Chondrocyte (in vitro differentiated cells): Measurements from ENCODE around the gene NDFIP1. TPM values are rescaled to one million over a fixed set of nuclear protein-coding genes. Genes with fewer than 3 reads are reported as not detected.

Source experiments
- DNase-seq: peaks from one replicate; pipeline ENCODE4 v3.0.0; 2021; ENCODE audit warnings: mixed read lengths, low spot score
- H3K27ac Mint-ChIP-seq: one replicate; pipeline ENCODE4 v1.8.0; 2021; ENCODE audit warnings: mild to moderate bottlenecking, moderate library complexity, mixed read lengths; ENCODE audit not compliant: unreplicated experiment
- H3K27me3 Mint-ChIP-seq: 2 replicates; pipeline ENCODE4 v1.8.0; 2021; ENCODE audit warnings: low read depth, mixed read lengths
- H3K36me3 Mint-ChIP-seq: 2 replicates; pipeline ENCODE4 v1.8.0; 2021; ENCODE audit warnings: low read depth, mixed read lengths
- H3K4me1 Mint-ChIP-seq: 2 replicates; pipeline ENCODE4 v1.8.0; 2021; ENCODE audit warnings: low read depth, mild to moderate bottlenecking, mixed read lengths
- H3K4me3 Mint-ChIP-seq: one replicate; pipeline ENCODE4 v1.8.0; 2021; ENCODE audit warnings: mild to moderate bottlenecking, moderate library complexity, mixed read lengths; ENCODE audit not compliant: unreplicated experiment
- H3K9me3 Mint-ChIP-seq: 2 replicates; pipeline ENCODE4 v1.8.0; 2021; ENCODE audit warnings: low read depth, mixed read lengths
- total RNA-seq: library from RNA; stranded (reverse); gene quantifications from 3 replicates; pipeline ENCODE4 v1.2.1, GENCODE V29; 2021
- TF ChIP-seq, protein P1 (sequence below): fragments of 200-600 bp; sonication (generic); IDR thresholded peaks from 2 replicates; pipeline ENCODE4 v1.5.0; 2021; ENCODE audit warnings: antibody characterized with exemption, mild to moderate bottlenecking, moderate library complexity

The NDFIP1 gene
- total RNA-seq, 1 donor from 2014 or later: 64.2 TPM

DNA sequence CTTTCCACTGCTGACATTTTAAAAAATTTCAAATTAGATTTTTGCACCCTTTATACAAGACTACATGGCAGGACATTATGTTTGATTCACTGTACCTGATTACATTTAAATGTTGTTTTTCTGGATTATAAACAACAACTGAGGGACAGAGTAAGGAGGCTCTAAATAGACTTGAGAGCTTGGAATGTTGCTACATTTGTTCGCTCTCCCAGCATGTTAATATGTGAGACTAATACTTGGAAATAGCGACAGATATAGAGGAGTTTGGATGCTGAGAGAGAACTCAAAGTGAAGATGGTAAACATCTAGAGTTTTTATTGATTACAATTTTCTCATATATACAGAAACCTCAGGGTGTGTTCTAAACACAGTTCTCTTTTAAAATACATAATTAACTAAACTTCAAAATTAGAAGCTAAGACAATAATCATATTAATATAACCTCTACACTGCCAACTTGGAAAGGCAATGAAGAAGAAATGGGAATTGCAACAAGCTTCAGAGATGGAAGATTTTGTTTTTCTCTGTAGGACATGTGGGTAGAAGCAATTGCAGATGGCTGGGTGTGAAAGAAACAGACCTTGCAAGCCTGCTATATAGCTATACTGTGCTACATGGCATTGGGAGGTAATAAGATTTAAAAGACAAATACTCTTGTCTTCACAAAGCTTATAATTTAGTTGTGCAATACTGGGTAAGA lies 1.4 kb upstream of the NDFIP1 start:
- TF ChIP-seq, protein P1, sequence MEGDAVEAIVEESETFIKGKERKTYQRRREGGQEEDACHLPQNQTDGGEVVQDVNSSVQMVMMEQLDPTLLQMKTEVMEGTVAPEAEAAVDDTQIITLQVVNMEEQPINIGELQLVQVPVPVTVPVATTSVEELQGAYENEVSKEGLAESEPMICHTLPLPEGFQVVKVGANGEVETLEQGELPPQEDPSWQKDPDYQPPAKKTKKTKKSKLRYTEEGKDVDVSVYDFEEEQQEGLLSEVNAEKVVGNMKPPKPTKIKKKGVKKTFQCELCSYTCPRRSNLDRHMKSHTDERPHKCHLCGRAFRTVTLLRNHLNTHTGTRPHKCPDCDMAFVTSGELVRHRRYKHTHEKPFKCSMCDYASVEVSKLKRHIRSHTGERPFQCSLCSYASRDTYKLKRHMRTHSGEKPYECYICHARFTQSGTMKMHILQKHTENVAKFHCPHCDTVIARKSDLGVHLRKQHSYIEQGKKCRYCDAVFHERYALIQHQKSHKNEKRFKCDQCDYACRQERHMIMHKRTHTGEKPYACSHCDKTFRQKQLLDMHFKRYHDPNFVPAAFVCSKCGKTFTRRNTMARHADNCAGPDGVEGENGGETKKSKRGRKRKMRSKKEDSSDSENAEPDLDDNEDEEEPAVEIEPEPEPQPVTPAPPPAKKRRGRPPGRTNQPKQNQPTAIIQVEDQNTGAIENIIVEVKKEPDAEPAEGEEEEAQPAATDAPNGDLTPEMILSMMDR: no peak
- Mint-ChIP-seq H3K4me1 (peaks cover 25% of the 10 kb centered on the region), H3K27ac (no peak overlapping the region), H3K4me3 (no peak overlapping the region), H3K36me3 (no peaks in the 10 kb centered on the region), H3K9me3 (no peaks in the 10 kb centered on the region), H3K27me3 (no peaks in the 10 kb centered on the region)
- DNase-seq: no peak

DNA sequence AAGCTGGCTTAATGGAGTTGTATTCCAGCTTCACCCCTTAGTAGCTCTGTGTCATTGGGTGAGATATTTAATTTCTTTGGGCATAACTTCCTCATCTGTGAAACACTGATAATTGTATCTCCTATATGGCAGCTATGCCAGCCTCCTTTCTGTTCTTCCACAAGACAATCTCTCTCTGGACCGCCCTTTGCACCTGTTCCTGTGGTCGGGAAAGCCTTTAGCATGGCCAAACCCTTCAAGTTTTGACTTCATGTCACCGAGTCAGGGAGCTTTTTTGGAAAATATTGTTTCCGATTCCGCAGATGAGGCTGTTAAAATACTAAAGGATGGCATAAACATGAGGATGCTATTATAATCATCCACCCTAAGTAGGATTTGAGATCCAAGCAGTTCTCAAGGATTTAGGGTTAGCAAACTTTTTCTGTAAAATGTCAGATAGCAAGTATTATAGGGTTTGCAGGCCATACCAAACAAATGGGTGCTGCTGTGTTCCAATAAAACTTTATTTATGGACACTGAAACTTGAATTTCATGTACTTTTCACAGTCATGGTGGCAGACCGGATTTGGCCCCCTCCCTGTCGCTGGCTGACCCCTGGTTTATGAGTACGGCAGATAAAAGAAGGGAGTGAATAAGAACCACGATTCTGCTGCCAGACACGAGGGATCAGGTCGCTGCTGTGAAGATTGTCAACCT lies 695 bp upstream of the NDFIP1 start:
- H3K36me3 Mint-ChIP-seq: no peaks in the 10 kb centered on the region
- H3K4me3 Mint-ChIP-seq: peak overlapping the region; percentile 65
- H3K9me3 Mint-ChIP-seq: no peaks in the 10 kb centered on the region
- H3K27ac Mint-ChIP-seq: peak overlapping the region; percentile 94
- DNase-seq: no peak
- TF ChIP-seq, protein P1: no peak
- peaks cover 28% of the 10 kb centered on the region for H3K4me1 Mint-ChIP-seq
- H3K27me3 Mint-ChIP-seq: no peaks in the 10 kb centered on the region

DNA sequence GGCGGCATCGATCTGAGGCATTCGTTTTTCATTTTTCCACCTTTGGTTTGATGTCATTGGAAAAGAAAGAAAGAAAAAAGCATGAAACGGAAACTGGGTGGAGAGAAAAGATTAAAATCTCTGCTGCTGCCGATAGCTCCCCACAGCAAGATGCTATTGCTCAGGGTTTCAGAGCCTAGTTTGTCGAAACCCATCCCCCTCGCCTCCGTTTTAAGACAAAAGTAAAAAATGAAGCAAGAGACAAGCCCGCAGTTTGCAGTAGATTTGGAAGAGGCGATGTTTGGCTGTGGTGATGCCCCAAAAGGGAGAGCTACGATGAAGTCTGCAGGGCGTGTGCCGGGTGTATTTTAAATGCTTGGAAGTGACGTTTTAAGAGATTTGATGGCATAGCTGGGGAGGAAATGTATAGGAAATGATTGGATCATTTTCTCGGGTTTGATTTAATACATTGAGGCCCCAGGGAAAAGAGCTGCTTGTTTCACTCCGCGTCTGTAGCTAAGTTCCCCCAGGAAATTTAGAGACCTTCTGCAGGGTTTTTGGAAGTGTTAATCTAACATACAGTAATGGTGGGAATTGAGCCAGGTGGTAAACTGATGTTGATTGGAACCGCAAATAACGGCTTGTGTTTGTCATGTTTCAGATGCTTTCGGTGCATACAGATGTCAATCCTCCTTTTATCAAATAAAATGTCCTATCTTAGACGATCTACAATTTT lies 909 bp downstream of the NDFIP1 start:
- H3K27ac Mint-ChIP-seq: peak overlapping the region; percentile 97
- H3K36me3 Mint-ChIP-seq: no peaks in the 10 kb centered on the region
- H3K27me3 Mint-ChIP-seq: no peaks in the 10 kb centered on the region
- H3K9me3 Mint-ChIP-seq: no peaks in the 10 kb centered on the region
- H3K4me3 Mint-ChIP-seq: peak overlapping the region; percentile 99
- no peak for DNase-seq
- peaks cover 30% of the 10 kb centered on the region for H3K4me1 Mint-ChIP-seq
- TF ChIP-seq, protein P1: peak; percentile 3

DNA sequence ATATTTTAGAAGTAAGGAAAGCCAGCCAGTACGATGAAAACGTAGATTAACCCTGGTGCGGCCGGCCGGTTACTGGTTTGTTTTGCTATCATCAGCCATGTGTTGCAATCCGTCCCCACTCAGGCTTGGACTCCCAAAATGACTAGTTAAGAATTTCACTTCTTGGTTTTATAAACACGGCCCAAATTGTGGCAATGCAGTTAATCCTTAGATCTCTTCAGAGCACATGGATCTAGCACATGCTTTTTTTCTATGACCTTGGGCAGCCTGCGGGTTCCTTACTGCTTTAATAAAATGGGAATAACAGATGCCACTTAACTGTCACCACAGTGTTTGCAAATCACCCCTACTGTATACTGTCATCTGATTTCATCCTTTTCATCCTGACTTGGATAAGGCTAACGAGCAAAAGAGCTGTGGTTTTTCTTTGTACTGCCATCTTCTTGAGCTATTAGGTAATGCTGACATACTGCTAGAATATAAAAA lies 1.5 kb downstream of the NDFIP1 start:
- H3K9me3 Mint-ChIP-seq: no peaks in the 10 kb centered on the region
- no peak for DNase-seq
- H3K27ac Mint-ChIP-seq: peak overlapping the region; percentile 97
- H3K4me3 Mint-ChIP-seq: peak overlapping the region; percentile 99
- TF ChIP-seq, protein P1: peak; percentile 70
- H3K36me3 Mint-ChIP-seq: no peaks in the 10 kb centered on the region
- H3K4me1 Mint-ChIP-seq: peaks cover 30% of the 10 kb centered on the region
- no peaks in the 10 kb centered on the region for H3K27me3 Mint-ChIP-seq
